GM12878 (cell line): ENCODE measurements around the gene AMDHD2. TPM values are rescaled to one million over a fixed set of nuclear protein-coding genes. Genes with fewer than 3 reads are reported as not detected.

Experiments
- ATAC-seq: fragments of 200-7000 bp; cut with Tn5 transposase; 3 replicates; pipeline ENCODE4 v1.9.1; 2020; ENCODE audit warnings: mild to moderate bottlenecking, moderate library complexity
- BruUV-seq: library from RNA; stranded (reverse); fragments of 400-500 nt; replicated peaks from 2 replicates; lab custom pipeline; 2021; lab: Mats Ljungman, UMichigan
- CTCF ChIA-PET: fragments of 300-600 bp; sonication (Branson Sonifier 250); formaldehyde crosslinking; extraction: SDS; loops from one replicate; lab custom pipeline; 2021; ENCODE audit warnings: inconsistent platforms; lab: Yijun Ruan, JAX
- POLR2A ChIA-PET: fragments of 350-600 bp; formaldehyde crosslinking; extraction: SDS; loops from one replicate; lab custom pipeline; 2021; ENCODE audit warnings: inconsistent platforms; lab: Charles Lee
- RAD21 ChIA-PET: fragments of 300-600 bp; sonication (Branson Sonifier 250); formaldehyde crosslinking; loops from one replicate; lab custom pipeline; 2023; ENCODE audit warnings: antibody characterized with exemption; ENCODE audit not compliant: unreplicated experiment; lab: Charles Lee
- SMC1A ChIA-PET: fragments of 300-600 bp; sonication (Branson Sonifier 250); formaldehyde crosslinking; loops from one replicate; lab custom pipeline; 2023; ENCODE audit not compliant: unreplicated experiment, uncharacterized antibody; lab: Charles Lee
- DNase-seq: peaks from one replicate; pipeline ENCODE4 v3.0.0-alpha.2; 2011; ENCODE audit warnings: low read depth, low spot score
- FAIRE-seq: peaks from 3 replicates; lab custom pipeline; 2011; peaks lifted over from hg19 to GRCh38; lab: Jason Lieb, UNC
- H2AFZ ChIP-seq: 2 replicates; pipeline ENCODE4 v1.6.0; 2011; ENCODE audit warnings: low read depth, low read length, control low read depth; ENCODE audit not compliant: control insufficient read depth
- H3K27ac ChIP-seq: 2 replicates; pipeline ENCODE4 v1.5.1; 2011; ENCODE audit warnings: control low read depth; ENCODE audit not compliant: control insufficient read depth, insufficient read depth
- H3K27me3 ChIP-seq, 2 experiments: replicated peaks in 1 of 2; 2 replicates each; pipeline versions ENCODE4 v1.6.0 to v1.6.1; 2011; ENCODE audit warnings: low read length in 1 of 2; ENCODE audit not compliant: control insufficient read depth in 2 of 2, insufficient read depth in 2 of 2
- H3K36me3 ChIP-seq, 2 experiments: 2 replicates each; pipeline ENCODE4 v1.5.1; 2011; ENCODE audit warnings: low read length in 1 of 2; ENCODE audit not compliant: control insufficient read depth in 2 of 2, insufficient read depth in 2 of 2
- H3K4me1 ChIP-seq: 2 replicates; pipeline ENCODE4 v1.6.1; 2011; ENCODE audit warnings: mild to moderate bottlenecking, low read length, moderate library complexity, mixed read lengths; ENCODE audit not compliant: control insufficient read depth, insufficient read depth
- H3K4me2 ChIP-seq: 2 replicates; pipeline ENCODE4 v1.6.0; 2011; ENCODE audit warnings: control low read depth; ENCODE audit not compliant: control insufficient read depth, insufficient read depth
- H3K4me3 ChIP-seq: fragments of 200-600 bp; sonication (generic); 2 replicates; pipeline ENCODE4 v1.5.1; 2016
- H3K79me2 ChIP-seq: 2 replicates; pipeline ENCODE4 v1.6.0; 2011; ENCODE audit warnings: low read length; ENCODE audit not compliant: control insufficient read depth, insufficient read depth
- H3K9ac ChIP-seq: 2 replicates; pipeline ENCODE4 v1.8.0; 2011; ENCODE audit warnings: low read length, control low read depth, mixed read lengths; ENCODE audit not compliant: control insufficient read depth, insufficient read depth
- H3K9me3 ChIP-seq: replicated peaks from 3 replicates; pipeline ENCODE4 v1.5.1; 2011; ENCODE audit warnings: mild to moderate bottlenecking, low read length; ENCODE audit not compliant: control insufficient read depth, insufficient read depth
- H4K20me1 ChIP-seq: 2 replicates; pipeline ENCODE4 v1.6.0; 2011; ENCODE audit not compliant: control insufficient read depth, insufficient read depth
- BHLHE40 ChIP-seq, 2 experiments: fragments of 450-650 bp in 1 of 2; IDR thresholded peaks; 2 replicates each; pipeline ENCODE4 v1.6.1; 2011 to 2017; ENCODE audit warnings: low read depth in 2 of 2, borderline replicate concordance in 1 of 2, improper control_type of control experiment in 1 of 2, low read length in 1 of 2, mild to moderate bottlenecking in 1 of 2
- CBFB ChIP-seq: IDR thresholded peaks from 2 replicates; pipeline ENCODE4 v1.6.1; 2016; ENCODE audit warnings: antibody characterized with exemption, low read depth
- CEBPZ ChIP-seq: fragments of 150-350 bp; IDR thresholded peaks from 2 replicates; pipeline ENCODE4 v1.6.1; 2016; ENCODE audit warnings: low read depth, low read length
- FOS ChIP-seq: IDR thresholded peaks from 3 replicates; pipeline ENCODE4 v1.6.1; 2011; ENCODE audit warnings: borderline replicate concordance; ENCODE audit not compliant: insufficient read length; ENCODE audit errors: extremely low read depth
- GATAD2B ChIP-seq: fragments of 450-650 bp; conservative IDR thresholded peaks from 2 replicates; pipeline ENCODE4 v1.6.1; 2017; ENCODE audit warnings: low read depth, mild to moderate bottlenecking, moderate library complexity
- IKZF2 ChIP-seq, 2 experiments: fragments of 450-650 bp; IDR thresholded peaks; 2 replicates each; pipeline ENCODE4 v1.6.1; 2017; ENCODE audit warnings: mild to moderate bottlenecking in 2 of 2, moderate library complexity in 2 of 2
- IRF3 ChIP-seq: fragments of 450-650 bp; IDR thresholded peaks from 2 replicates; pipeline ENCODE4 v1.6.1; 2014; ENCODE audit warnings: mild to moderate bottlenecking
- KAT2A ChIP-seq: conservative IDR thresholded peaks from 2 replicates; pipeline ENCODE4 v1.6.1; 2011; ENCODE audit warnings: low read depth, low read length; ENCODE audit not compliant: control insufficient read depth
- NRF1 ChIP-seq: conservative IDR thresholded peaks from 2 replicates; pipeline ENCODE4 v1.6.1; 2011; ENCODE audit warnings: mild to moderate bottlenecking, low read depth, low read length, improper control_type of control experiment
- SMAD5 ChIP-seq: IDR thresholded peaks from 2 replicates; pipeline ENCODE4 v1.6.1; 2016; ENCODE audit warnings: antibody characterized with exemption, low read depth
- SREBF1 ChIP-seq: IDR thresholded peaks from 2 replicates; pipeline ENCODE4 v1.6.1; 2012; ENCODE audit warnings: mild to moderate bottlenecking, low read length
- SREBF2 ChIP-seq: IDR thresholded peaks from 2 replicates; pipeline ENCODE4 v1.6.1; 2012; ENCODE audit warnings: mild to moderate bottlenecking, low read length
- WGBS: methylation state at CpG from one replicate; pipeline ENCODE4 v1.1.6; 2016; ENCODE audit warnings: low lambda C conversion rate; ENCODE audit not compliant: insufficient replicate concordance, insufficient coverage; ENCODE audit errors: missing lambda C conversion rate; 5-methylcytosine and 5-hydroxymethylcytosine counted together
- in situ Hi-C: fragments of 300-500 bp; cut with MboI; formaldehyde crosslinking; loops from 9 replicates; pipeline ENCODE4 v1.14.3; 2018; ENCODE audit warnings: mixed read lengths
- intact Hi-C: fragments of 100-400 bp; cut with micrococcal nuclease; formaldehyde crosslinking; loops from one replicate; pipeline ENCODE4 v1.14.2; 2022; ENCODE audit not compliant: unreplicated experiment
- polyA plus RNA-seq, 11 experiments: library from polyadenylated mRNA; depleted of rRNA in 4 of 11; unstranded in 6 of 11; stranded (reverse) in 5 of 11; fragments of >200 nt; fragmentation: Nextera tagmentation in 4 of 11; fragmentation: Illumina TruSeq in 1 of 11; extraction: Ambion mirVana in 4 of 11; extraction: Trizol in 1 of 11; gene quantifications; 1 replicate in 1 of 11; 2 replicates in 10 of 11; pipeline versions ENCODE4 v1.2.1 to v1.2.3, GENCODE V29; 2011 to 2016; ENCODE audit warnings: inconsistent platforms in 2 of 11, missing spikeins in 2 of 11, low read depth in 1 of 11
- total RNA-seq, 4 experiments: library from RNA; depleted of rRNA in 3 of 4; stranded (reverse); fragments of >200 nt in 3 of 4; fragmentation: Illumina TruSeq in 1 of 4; extraction: Trizol in 1 of 4; gene quantifications; 2 replicates each; pipeline versions ENCODE4 v1.2.1 to v1.2.3, GENCODE V29; 2013 to 2021
- TF ChIP-seq, protein P1 (sequence below): IDR thresholded peaks from 2 replicates; pipeline ENCODE4 v1.6.1; 2011; ENCODE audit warnings: low read depth, mild to moderate bottlenecking, low read length, moderate library complexity, borderline replicate concordance; ENCODE audit errors: extremely low read depth
- TF ChIP-seq, protein P2 (sequence below): IDR thresholded peaks from 2 replicates; pipeline ENCODE4 v1.6.1; 2011; ENCODE audit warnings: borderline replicate concordance, low read depth, mild to moderate bottlenecking, moderate library complexity, low read length; ENCODE audit not compliant: insufficient read depth, poor library complexity, severe bottlenecking

AMDHD2 gene
- total and polyA plus RNA-seq, 10 of the 15 experiments (the other 5 are each of a cell fraction or from before 2014, with no cell fraction given), result 0.60 to 41.8 (median 24.3) TPM; not detected in 1

- no peak for TF ChIP-seq BHLHE40 (IDR thresholded peaks at IDR 0.05; ENCODE audit: borderline replicate concordance in 1 of 2, low read depth in 2 of 2, low read length in 1 of 2)
- no peak for TF ChIP-seq CBFB
- no peak for TF ChIP-seq NRF1
- TF ChIP-seq, protein P1, sequence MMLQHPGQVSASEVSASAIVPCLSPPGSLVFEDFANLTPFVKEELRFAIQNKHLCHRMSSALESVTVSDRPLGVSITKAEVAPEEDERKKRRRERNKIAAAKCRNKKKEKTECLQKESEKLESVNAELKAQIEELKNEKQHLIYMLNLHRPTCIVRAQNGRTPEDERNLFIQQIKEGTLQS, result no peak
- no peak for TF ChIP-seq IKZF2 (IDR thresholded peaks at IDR 0.05)
- TF ChIP-seq CEBPZ, result no peak
Measured at GRCh38 chr16:2497116-2497630, 23.0 kb upstream of the AMDHD2 start (continued).

DNA sequence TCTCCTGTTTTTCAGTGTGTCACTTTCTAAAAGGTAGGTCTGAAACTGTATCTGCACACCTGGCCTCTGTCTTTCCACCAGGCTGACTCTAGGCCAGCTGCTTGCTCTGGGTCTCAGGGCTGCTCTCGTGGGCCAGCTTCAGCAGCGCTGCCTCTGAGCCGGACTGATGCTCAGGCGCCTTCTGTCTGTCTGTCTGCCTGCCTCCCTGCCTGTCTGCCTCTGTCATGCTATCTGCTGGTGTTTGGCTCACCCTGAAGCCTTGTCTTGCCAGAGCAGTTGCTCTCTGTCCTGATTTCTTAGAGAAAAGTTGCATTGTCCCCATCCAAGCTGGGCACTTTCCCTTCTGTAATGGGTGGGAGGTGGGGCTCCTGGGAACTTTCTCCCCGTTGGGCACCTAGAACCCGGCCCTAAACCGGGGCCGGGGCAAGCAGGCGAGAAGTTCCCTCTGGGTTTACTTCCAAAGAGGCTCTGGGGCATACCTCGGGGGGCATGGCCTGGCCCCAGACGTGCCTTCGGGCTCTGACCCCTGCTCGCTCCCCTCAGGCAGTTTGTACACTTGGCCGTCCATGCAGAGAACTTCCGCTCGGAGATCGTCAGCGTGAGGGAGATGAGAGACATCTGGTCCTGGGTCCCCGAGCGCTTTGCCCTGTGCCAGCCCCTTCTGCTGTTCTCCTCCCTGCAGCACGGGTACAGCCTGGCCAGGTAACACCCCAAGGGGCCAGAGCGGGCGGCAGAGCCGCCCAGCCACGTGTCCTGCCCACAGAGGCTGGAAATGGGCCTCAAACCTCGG, 22.3 kb upstream of the AMDHD2 start:
- H3K27me3 ChIP-seq, result no peaks in the 10 kb centered on the region
- H3K9ac ChIP-seq, result no peak overlapping the region
- H3K27ac ChIP-seq, result no peak overlapping the region
- H3K9me3 ChIP-seq, result no peaks in the 10 kb centered on the region
- no peak overlapping the region for H3K4me3 ChIP-seq
- 82% methylated on average over 25 of the region's 26 CpGs for WGBS
- POLR2A ChIA-PET, result no interaction called here
- SMC1A ChIA-PET, result no interaction called here
- H2AFZ ChIP-seq, result no peak overlapping the region
- intact Hi-C loops, result no loop called here
- H4K20me1 ChIP-seq, result no peaks in the 10 kb centered on the region
- peaks cover 0 to 11% of the 10 kb centered on the region in 2 experiments; a peak in 2 of 4 replicates for H3K36me3 ChIP-seq
- FAIRE-seq (no peak), ATAC-seq (no peak), DNase-seq (no peak)
- no TSS peak for BruUV-seq
- in situ Hi-C loops, result loop anchor here (5.0 to 10.0 kb wide), 2 partner anchors 161 to 483 kb away; partner anchors contain the start of gene NPW
- no peaks in the 10 kb centered on the region for H3K4me1 ChIP-seq
- H3K79me2 ChIP-seq, result no peaks in the 10 kb centered on the region
- RAD21 ChIA-PET, result no interaction called here
- CTCF ChIA-PET, result interaction anchor here (0.6 to 1.0 kb wide), 2 partner anchors 29 to 175 kb away, joined by 3 read pairs; no protein-coding TSS in a partner anchor
- H3K4me2 ChIP-seq, result no peak overlapping the region
- TF ChIP-seq SMAD5, result no peak
- TF ChIP-seq FOS, result no peak
- TF ChIP-seq SREBF2, result no peak
- no peak for TF ChIP-seq GATAD2B
- no peak for TF ChIP-seq IRF3
- TF ChIP-seq, protein P2, sequence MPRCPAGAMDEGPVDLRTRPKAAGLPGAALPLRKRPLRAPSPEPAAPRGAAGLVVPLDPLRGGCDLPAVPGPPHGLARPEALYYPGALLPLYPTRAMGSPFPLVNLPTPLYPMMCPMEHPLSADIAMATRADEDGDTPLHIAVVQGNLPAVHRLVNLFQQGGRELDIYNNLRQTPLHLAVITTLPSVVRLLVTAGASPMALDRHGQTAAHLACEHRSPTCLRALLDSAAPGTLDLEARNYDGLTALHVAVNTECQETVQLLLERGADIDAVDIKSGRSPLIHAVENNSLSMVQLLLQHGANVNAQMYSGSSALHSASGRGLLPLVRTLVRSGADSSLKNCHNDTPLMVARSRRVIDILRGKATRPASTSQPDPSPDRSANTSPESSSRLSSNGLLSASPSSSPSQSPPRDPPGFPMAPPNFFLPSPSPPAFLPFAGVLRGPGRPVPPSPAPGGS, result no peak
- no peak for TF ChIP-seq KAT2A
- no peak for TF ChIP-seq SREBF1
